GM12878 (cell line): ENCODE measurements around the gene SESN3.

Experiments
- CHD4 ChIP-seq: fragments of 200-600 bp; sonication (generic); IDR thresholded peaks from 2 replicates; pipeline ENCODE4 v1.6.1; 2016; ENCODE audit warnings: mild to moderate bottlenecking
- CREM ChIP-seq: IDR thresholded peaks from 2 replicates; pipeline ENCODE4 v1.6.1; 2014; ENCODE audit warnings: antibody characterized with exemption, low read depth
- IRF4 ChIP-seq: IDR thresholded peaks from 2 replicates; pipeline ENCODE4 v1.6.1; 2011; ENCODE audit warnings: low read depth, low read length
- NRF1 ChIP-seq: conservative IDR thresholded peaks from 2 replicates; pipeline ENCODE4 v1.6.1; 2011; ENCODE audit warnings: mild to moderate bottlenecking, low read depth, low read length, improper control_type of control experiment
- SP1 ChIP-seq: IDR thresholded peaks from one replicate; pipeline ENCODE4 v1.6.1; 2011; ENCODE audit warnings: low read depth, low read length
- TF ChIP-seq, protein P1 (sequence below), 3 experiments: IDR thresholded peaks in 2 of 3; conservative IDR thresholded peaks in 1 of 3; 2 replicates each; pipeline ENCODE4 v1.5.1; 2011; ENCODE audit warnings: low read depth in 3 of 3, low read length in 3 of 3, mild to moderate bottlenecking in 3 of 3, control low read depth in 2 of 3, moderate library complexity in 2 of 3, inconsistent platforms in 1 of 3, mixed read lengths in 1 of 3; ENCODE audit not compliant: control insufficient read depth in 2 of 3, insufficient read depth in 1 of 3; ENCODE audit errors: extremely low read depth in 1 of 3
- TF ChIP-seq, protein P2 (sequence below): IDR thresholded peaks from 2 replicates; pipeline ENCODE4 v1.6.1; 2011; ENCODE audit warnings: borderline replicate concordance, low read depth, mild to moderate bottlenecking, moderate library complexity, mixed read lengths, low read length; ENCODE audit not compliant: insufficient read depth; ENCODE audit errors: extremely low read length

- no peak for TF ChIP-seq CREM
- TF ChIP-seq IRF4, result no peak
- TF ChIP-seq, protein P1, sequence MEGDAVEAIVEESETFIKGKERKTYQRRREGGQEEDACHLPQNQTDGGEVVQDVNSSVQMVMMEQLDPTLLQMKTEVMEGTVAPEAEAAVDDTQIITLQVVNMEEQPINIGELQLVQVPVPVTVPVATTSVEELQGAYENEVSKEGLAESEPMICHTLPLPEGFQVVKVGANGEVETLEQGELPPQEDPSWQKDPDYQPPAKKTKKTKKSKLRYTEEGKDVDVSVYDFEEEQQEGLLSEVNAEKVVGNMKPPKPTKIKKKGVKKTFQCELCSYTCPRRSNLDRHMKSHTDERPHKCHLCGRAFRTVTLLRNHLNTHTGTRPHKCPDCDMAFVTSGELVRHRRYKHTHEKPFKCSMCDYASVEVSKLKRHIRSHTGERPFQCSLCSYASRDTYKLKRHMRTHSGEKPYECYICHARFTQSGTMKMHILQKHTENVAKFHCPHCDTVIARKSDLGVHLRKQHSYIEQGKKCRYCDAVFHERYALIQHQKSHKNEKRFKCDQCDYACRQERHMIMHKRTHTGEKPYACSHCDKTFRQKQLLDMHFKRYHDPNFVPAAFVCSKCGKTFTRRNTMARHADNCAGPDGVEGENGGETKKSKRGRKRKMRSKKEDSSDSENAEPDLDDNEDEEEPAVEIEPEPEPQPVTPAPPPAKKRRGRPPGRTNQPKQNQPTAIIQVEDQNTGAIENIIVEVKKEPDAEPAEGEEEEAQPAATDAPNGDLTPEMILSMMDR (IDR thresholded peaks at IDR 0.05 in 2 of 3, conservative IDR thresholded peaks at IDR 0.05 in 1 of 3; ENCODE audit: control insufficient read depth in 2 of 3, extremely low read depth in 1 of 3, insufficient read depth in 1 of 3, low read depth in 3 of 3, low read length in 3 of 3), result no peak
- no peak for TF ChIP-seq CHD4
- no peak for TF ChIP-seq NRF1
- TF ChIP-seq, protein P2, sequence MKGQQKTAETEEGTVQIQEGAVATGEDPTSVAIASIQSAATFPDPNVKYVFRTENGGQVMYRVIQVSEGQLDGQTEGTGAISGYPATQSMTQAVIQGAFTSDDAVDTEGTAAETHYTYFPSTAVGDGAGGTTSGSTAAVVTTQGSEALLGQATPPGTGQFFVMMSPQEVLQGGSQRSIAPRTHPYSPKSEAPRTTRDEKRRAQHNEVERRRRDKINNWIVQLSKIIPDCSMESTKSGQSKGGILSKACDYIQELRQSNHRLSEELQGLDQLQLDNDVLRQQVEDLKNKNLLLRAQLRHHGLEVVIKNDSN, result no peak
- TF ChIP-seq SP1, result no peak
These were observed 107.4 kb downstream of the SESN3 start for GRCh38 chr11:95123556-95123955.
